ENCODE measurements around the gene KCTD11. TPM values are rescaled to one million over a fixed set of nuclear protein-coding genes. Genes with fewer than 3 reads are reported as not detected.

KCTD11 gene
- total RNA-seq, 2 experiments from 2014 or later, result 6.0 to 8.6 TPM

DNA sequence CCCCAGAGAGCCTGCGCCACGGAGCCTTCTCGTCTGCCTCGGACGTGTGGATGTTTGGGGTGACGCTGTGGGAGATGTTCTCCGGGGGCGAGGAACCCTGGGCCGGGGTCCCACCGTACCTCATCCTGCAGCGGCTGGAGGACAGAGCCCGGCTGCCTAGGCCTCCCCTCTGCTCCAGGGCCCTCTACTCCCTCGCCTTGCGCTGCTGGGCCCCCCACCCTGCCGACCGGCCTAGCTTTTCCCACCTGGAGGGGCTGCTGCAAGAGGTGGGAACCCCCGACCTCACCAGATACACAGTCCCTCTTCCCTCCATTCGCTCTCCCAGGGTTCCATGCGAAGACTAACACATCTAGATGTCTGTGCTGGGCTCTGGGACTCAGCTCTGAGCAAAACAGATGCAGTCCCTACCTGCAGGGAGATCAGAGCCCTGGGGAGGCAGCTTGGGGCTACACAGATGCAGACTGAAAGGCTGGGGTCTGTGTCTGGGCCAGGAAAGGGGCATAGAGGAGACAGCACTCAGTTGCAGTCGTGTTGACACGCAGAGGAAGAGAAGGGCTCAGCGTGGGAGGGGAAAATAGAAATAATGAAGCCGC is 32.6 kb downstream of the KCTD11 start:
- TF ChIP-seq EZH2phosphoT487 (IDR thresholded peaks at IDR 0.05; ENCODE audit: borderline replicate concordance, low read depth, low read length), result no peak
- TF ChIP-seq, protein P1, sequence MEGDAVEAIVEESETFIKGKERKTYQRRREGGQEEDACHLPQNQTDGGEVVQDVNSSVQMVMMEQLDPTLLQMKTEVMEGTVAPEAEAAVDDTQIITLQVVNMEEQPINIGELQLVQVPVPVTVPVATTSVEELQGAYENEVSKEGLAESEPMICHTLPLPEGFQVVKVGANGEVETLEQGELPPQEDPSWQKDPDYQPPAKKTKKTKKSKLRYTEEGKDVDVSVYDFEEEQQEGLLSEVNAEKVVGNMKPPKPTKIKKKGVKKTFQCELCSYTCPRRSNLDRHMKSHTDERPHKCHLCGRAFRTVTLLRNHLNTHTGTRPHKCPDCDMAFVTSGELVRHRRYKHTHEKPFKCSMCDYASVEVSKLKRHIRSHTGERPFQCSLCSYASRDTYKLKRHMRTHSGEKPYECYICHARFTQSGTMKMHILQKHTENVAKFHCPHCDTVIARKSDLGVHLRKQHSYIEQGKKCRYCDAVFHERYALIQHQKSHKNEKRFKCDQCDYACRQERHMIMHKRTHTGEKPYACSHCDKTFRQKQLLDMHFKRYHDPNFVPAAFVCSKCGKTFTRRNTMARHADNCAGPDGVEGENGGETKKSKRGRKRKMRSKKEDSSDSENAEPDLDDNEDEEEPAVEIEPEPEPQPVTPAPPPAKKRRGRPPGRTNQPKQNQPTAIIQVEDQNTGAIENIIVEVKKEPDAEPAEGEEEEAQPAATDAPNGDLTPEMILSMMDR (conservative IDR thresholded peaks at IDR 0.05; ENCODE audit: low read length), result no peak
- POLR2A ChIA-PET, result interaction anchor here (0.6 to 1.0 kb wide), 3 partner anchors 10 to 54 kb away, joined by 3 read pairs; partner anchors contain the start of gene PLSCR3
- Histone ChIP-seq H3K9me3 (ENCODE audit: low read length) (0 out of 2 replicates have a peak, but pooled peaks cover 1% of the 10 kb centered on the region), H2AFZ (ENCODE audit: low read length) (peak overlapping the region; percentile 61; the same call in 1 of the 2 replicates), H3K27ac (ENCODE audit: low read depth, low read length, poor library complexity, severe bottlenecking) (no peak overlapping the region), H3K79me2 (ENCODE audit: insufficient read depth, low read depth, low read length) (no peaks in the 10 kb centered on the region), H4K20me1 (ENCODE audit: insufficient read depth, low read length) (no peaks in the 10 kb centered on the region), H3K4me1 (ENCODE audit: insufficient read depth, low read length, poor library complexity, severe bottlenecking) (peaks cover 11% of the 10 kb centered on the region), H3K36me3 (ENCODE audit: insufficient read depth, low read length) (no peaks in the 10 kb centered on the region), H3K4me2 (ENCODE audit: low read length) (peak overlapping the region; percentile 72), H3K4me3 (ENCODE audit: low read depth, low read length, poor library complexity, severe bottlenecking) (peak overlapping the region; percentile 64), H3K9me2 (ENCODE audit: insufficient read depth, low read length) (no peaks in the 10 kb centered on the region)
- BruUV-seq (replicated peaks), result no TSS peak
- intact Hi-C loops (cut with micrococcal nuclease; ENCODE audit: unreplicated experiment), result loop anchor here (2.0 kb wide), 1 partner anchor 24 kb away; no protein-coding TSS in a partner anchor
- CTCF ChIA-PET (ENCODE audit: unreplicated experiment), result no interaction called here
- DNase-seq (ENCODE audit: low spot score), result peak; percentile 14

DNA sequence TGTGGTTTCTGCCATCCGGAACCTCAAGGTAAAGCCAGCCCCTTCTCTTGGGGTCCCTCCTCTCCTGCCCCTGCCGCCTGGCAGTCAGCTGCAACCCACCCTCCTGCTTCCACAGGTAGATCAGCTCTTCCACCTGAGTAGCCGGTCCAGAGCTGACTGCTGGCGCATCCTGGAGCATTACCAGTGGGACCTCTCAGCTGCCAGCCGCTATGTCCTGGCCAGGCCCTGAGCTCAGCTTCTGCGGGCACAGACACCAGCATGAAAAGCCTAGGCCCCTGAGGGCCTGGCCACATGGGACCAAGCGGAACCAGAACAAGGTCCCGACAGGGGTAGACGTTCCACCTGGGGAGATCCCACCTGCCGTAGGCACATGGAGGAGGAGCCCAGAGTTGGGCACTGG is 36.9 kb downstream of the KCTD11 start:
- Histone ChIP-seq H3K36me3 (ENCODE audit: insufficient read depth, low read length) (peaks cover 12% of the 10 kb centered on the region; the same call in 1 of the 2 replicates), H3K79me2 (ENCODE audit: insufficient read depth, low read depth, low read length) (no peaks in the 10 kb centered on the region), H3K4me3 (ENCODE audit: low read depth, low read length, poor library complexity, severe bottlenecking) (no peak overlapping the region), H4K20me1 (ENCODE audit: insufficient read depth, low read length) (no peaks in the 10 kb centered on the region), H3K9me2 (ENCODE audit: insufficient read depth, low read length) (no peaks in the 10 kb centered on the region), H2AFZ (ENCODE audit: low read length) (no peak overlapping the region), H3K4me2 (ENCODE audit: low read length) (no peak overlapping the region), H3K27ac (ENCODE audit: low read depth, low read length, poor library complexity, severe bottlenecking) (no peak overlapping the region), H3K9me3 (ENCODE audit: low read length) (no peaks in the 10 kb centered on the region), H3K4me1 (ENCODE audit: insufficient read depth, low read length, poor library complexity, severe bottlenecking) (peaks cover 17% of the 10 kb centered on the region)
- TF ChIP-seq EZH2phosphoT487 (IDR thresholded peaks at IDR 0.05; ENCODE audit: borderline replicate concordance, low read depth, low read length), result no peak
- TF ChIP-seq, protein P1 (conservative IDR thresholded peaks at IDR 0.05; ENCODE audit: low read length), result no peak
- intact Hi-C loops (cut with micrococcal nuclease; ENCODE audit: unreplicated experiment), result no loop called here
- no TSS peak for BruUV-seq (replicated peaks)
- DNase-seq (ENCODE audit: low spot score), result no peak
- ChIA-PET POLR2A (interaction anchor here (0.5 kb wide), 1 partner anchor 175 kb away, joined by 4 read pairs; no protein-coding TSS in a partner anchor), CTCF (ENCODE audit: unreplicated experiment) (no interaction called here)
